Astrocyte (in vitro differentiated cells and primary cell): ENCODE results near the gene KLK2.

Experiments used
- EZH2 ChIP-seq: IDR thresholded peaks from 2 replicates; pipeline ENCODE4 v1.6.1; 2012; ENCODE audit warnings: mild to moderate bottlenecking, low read length, inconsistent platforms; ENCODE audit not compliant: insufficient read depth
- TF ChIP-seq, protein P1 (sequence below): IDR thresholded peaks from 2 replicates; pipeline ENCODE4 v1.5.1; 2011; ENCODE audit warnings: low read depth, mild to moderate bottlenecking, inconsistent platforms, low read length, moderate library complexity; ENCODE audit not compliant: insufficient read depth

- TF ChIP-seq, protein P1, sequence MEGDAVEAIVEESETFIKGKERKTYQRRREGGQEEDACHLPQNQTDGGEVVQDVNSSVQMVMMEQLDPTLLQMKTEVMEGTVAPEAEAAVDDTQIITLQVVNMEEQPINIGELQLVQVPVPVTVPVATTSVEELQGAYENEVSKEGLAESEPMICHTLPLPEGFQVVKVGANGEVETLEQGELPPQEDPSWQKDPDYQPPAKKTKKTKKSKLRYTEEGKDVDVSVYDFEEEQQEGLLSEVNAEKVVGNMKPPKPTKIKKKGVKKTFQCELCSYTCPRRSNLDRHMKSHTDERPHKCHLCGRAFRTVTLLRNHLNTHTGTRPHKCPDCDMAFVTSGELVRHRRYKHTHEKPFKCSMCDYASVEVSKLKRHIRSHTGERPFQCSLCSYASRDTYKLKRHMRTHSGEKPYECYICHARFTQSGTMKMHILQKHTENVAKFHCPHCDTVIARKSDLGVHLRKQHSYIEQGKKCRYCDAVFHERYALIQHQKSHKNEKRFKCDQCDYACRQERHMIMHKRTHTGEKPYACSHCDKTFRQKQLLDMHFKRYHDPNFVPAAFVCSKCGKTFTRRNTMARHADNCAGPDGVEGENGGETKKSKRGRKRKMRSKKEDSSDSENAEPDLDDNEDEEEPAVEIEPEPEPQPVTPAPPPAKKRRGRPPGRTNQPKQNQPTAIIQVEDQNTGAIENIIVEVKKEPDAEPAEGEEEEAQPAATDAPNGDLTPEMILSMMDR = no peak
- TF ChIP-seq EZH2 = no peak
These were observed 11.5 kb upstream of the KLK2 start for GRCh38 chr19:50861496-50862286.
